Colonic mucosa (tissue), 4 donors: Measurements from ENCODE around the gene TUBA8. TPM values are rescaled to one million over a fixed set of nuclear protein-coding genes. Genes with fewer than 3 reads are reported as not detected.
"Not testable (repeated sequence)": the region's sequence is repeated elsewhere in the genome, so short reads cannot be mapped to it uniquely, and the experiment has no call there.

Source experiments
- DNase-seq: peaks from one replicate; pipeline ENCODE4 v3.0.0-alpha.2; 2020
- H3K27ac ChIP-seq: fragments of 200-600 bp; one replicate; pipeline ENCODE4 v1.8.0; 2021
- H3K27me3 ChIP-seq: fragments of 200-600 bp; one replicate; pipeline ENCODE4 v1.8.0; 2021
- H3K36me3 ChIP-seq: fragments of 200-600 bp; one replicate; pipeline ENCODE4 v1.8.0; 2021
- H3K4me1 ChIP-seq: fragments of 200-600 bp; one replicate; pipeline ENCODE4 v1.8.0; 2021; ENCODE audit warnings: mild to moderate bottlenecking
- H3K4me3 ChIP-seq: fragments of 200-600 bp; one replicate; pipeline ENCODE4 v1.8.0; 2021
- H3K9ac ChIP-seq, 2 donors: one replicate each; pipeline ENCODE4 v1.7.0; 2013; ENCODE audit warnings: control low read depth in 2 of 2, low read depth in 2 of 2, low read length in 2 of 2
- H3K9me3 ChIP-seq: fragments of 200-600 bp; one replicate; pipeline ENCODE4 v1.8.0; 2021
- intact Hi-C: fragments of 100-400 bp; cut with DNase I; formaldehyde crosslinking; loops from one replicate; pipeline ENCODE4 v1.14.1; 2022
- total RNA-seq, 2 donors: library from RNA; stranded (reverse); fragmentation: NEBNext Ultra II Directional in 1 of 2; extraction: Animal tissue kit (Norgen Biotek cat#: 25700) in 1 of 2; gene quantifications; one replicate each; pipeline ENCODE4 v1.2.1, GENCODE V29; 2021
- TF ChIP-seq, protein P1 (sequence below): fragments of 200-600 bp; IDR thresholded peaks from one replicate; pipeline ENCODE4 v1.8.0; 2022; ENCODE audit warnings: antibody characterized with exemption, mild to moderate bottlenecking
- donor health status: healthy.
- donor health status: DM: no; HTN: no; CAD: no.
- donor health status: DM: no; HTN: no; CAD: no.

The TUBA8 gene
- total RNA-seq, 2 donors from 2014 or later = 1.6 TPM

DNA sequence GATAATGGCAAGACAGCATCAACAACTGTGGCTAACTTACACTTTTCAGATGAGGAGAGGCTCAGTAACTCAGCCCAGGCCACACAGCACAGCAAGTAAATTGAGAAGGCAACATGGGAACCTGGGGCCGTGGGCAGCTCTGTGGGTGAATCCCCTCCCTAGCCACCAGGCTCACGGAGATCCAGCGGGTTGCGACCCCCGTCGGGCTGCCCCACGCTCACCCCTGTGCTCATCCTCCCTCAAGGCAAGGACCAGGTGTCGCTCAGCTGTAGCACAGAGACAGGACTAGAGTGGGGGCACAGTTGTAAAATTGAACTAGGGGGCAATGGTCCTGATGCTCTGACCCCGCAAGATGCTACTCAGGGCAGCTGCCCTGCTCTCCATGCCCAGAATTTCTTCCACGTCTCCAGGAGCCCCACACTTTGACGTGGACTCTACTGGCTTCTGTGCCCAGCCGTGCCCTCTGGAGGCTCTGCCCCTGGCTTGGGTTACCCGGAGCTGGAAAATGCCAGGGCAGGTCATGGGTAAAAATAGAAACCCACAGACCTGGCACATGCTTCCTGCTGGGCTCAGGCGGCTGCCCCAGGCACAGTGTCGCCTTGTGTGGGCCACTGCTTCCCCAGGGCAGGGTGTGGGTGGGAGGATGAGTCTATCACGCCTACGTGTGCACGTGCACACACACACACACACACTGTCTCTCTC, 9.0 kb downstream of the TUBA8 start:
- no peak overlapping the region for H3K4me3 ChIP-seq
- H3K9ac ChIP-seq = no peak overlapping the region
- no peaks in the 10 kb centered on the region for H3K4me1 ChIP-seq
- H3K36me3 ChIP-seq = no peaks in the 10 kb centered on the region
- no peak overlapping the region for H3K27ac ChIP-seq
- H3K9me3 ChIP-seq = no peaks in the 10 kb centered on the region
- no peaks in the 10 kb centered on the region for H3K27me3 ChIP-seq
- intact Hi-C loops = no loop called here
- peak; percentile 8 for DNase-seq
- TF ChIP-seq, protein P1, sequence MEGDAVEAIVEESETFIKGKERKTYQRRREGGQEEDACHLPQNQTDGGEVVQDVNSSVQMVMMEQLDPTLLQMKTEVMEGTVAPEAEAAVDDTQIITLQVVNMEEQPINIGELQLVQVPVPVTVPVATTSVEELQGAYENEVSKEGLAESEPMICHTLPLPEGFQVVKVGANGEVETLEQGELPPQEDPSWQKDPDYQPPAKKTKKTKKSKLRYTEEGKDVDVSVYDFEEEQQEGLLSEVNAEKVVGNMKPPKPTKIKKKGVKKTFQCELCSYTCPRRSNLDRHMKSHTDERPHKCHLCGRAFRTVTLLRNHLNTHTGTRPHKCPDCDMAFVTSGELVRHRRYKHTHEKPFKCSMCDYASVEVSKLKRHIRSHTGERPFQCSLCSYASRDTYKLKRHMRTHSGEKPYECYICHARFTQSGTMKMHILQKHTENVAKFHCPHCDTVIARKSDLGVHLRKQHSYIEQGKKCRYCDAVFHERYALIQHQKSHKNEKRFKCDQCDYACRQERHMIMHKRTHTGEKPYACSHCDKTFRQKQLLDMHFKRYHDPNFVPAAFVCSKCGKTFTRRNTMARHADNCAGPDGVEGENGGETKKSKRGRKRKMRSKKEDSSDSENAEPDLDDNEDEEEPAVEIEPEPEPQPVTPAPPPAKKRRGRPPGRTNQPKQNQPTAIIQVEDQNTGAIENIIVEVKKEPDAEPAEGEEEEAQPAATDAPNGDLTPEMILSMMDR = no peak

DNA sequence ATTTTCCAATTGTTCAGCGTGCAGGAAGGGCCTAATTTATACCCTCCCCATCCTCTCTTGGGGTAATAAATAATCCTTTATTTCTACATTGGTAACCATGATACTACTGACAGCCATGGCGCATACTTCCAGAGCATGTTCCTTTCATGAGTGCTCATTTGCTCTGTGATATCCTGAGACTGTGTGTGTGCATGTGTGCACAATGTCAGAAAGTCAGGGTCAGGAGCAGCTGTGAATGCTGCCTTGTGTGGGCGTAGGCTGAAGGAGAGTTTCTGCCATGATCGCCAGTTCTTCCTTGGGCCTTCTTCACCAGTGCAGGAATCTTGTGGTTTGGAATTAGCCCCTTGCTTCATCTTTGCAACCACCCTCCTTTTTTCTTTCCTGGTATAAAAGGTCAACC, 10.2 kb downstream of the TUBA8 start:
- DNase-seq = no peak
- TF ChIP-seq, protein P1 = no peak
- no peak overlapping the region for H3K4me3 ChIP-seq
- no peaks in the 10 kb centered on the region for H3K9me3 ChIP-seq
- no peak overlapping the region for H3K9ac ChIP-seq
- H3K27me3 ChIP-seq = no peaks in the 10 kb centered on the region
- H3K4me1 ChIP-seq = no peaks in the 10 kb centered on the region
- H3K27ac ChIP-seq = no peak overlapping the region
- intact Hi-C loops = no loop called here
- no peaks in the 10 kb centered on the region for H3K36me3 ChIP-seq

DNA sequence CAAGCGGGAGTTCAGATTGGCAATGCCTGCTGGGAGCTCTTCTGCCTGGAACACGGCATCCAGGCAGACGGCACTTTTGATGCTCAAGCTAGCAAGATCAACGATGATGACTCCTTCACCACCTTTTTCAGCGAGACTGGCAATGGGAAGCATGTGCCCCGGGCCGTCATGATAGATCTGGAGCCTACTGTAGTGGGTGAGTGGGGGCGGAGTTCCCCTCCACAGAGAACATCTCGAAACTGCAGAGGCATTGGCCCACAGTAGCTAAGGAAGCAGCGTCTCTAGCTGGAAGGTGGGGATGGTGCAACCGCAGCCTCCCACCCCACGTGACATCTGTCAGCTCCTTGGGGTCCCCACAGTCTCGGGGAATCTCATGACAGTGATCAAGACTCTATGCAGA, 10.9 kb downstream of the TUBA8 start:
- Histone ChIP-seq H3K27me3 (no peaks in the 10 kb centered on the region), H3K4me1 (no peaks in the 10 kb centered on the region), H3K4me3 (no peak overlapping the region), H3K27ac (no peak overlapping the region), H3K36me3 (no peaks in the 10 kb centered on the region), H3K9me3 (no peaks in the 10 kb centered on the region), H3K9ac (no peak overlapping the region)
- TF ChIP-seq, protein P1 = no peak
- intact Hi-C loops = no loop called here
- DNase-seq = no peak

DNA sequence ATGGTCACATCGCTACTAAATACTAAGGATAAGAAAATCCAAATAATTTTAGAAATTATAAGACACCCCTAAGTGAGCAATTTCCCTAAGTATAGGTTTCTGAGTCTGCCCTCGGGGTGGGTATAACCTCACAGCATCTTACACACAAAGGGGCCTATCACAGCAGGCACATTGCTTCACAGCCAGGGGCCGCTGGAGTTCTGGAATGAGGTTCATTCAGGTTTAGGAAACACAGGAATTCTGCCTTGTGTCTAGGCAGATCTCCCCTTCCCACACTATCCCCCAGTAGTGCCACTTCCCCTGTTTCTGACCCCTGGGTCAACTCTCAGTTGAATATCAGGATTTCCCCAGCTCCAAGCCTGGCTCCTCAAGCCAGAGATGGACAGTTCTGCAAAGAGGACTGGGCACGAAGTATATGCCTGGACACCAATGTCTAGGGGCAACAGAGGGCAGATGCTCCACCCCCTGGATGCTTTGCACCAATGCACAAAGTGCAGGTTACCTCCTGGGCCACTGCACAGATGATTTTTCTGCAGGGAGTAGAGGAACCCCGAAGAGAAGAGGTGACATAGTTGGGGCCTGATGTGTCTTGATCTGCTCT, 11.4 kb downstream of the TUBA8 start:
- no peaks in the 10 kb centered on the region for H3K27me3 ChIP-seq
- H3K27ac ChIP-seq = no peak overlapping the region
- no peak overlapping the region for H3K4me3 ChIP-seq
- TF ChIP-seq, protein P1 = no peak
- H3K9me3 ChIP-seq = no peaks in the 10 kb centered on the region
- no peaks in the 10 kb centered on the region for H3K4me1 ChIP-seq
- no peak for DNase-seq
- intact Hi-C loops = no loop called here
- H3K9ac ChIP-seq = no peak overlapping the region
- H3K36me3 ChIP-seq = no peaks in the 10 kb centered on the region

DNA sequence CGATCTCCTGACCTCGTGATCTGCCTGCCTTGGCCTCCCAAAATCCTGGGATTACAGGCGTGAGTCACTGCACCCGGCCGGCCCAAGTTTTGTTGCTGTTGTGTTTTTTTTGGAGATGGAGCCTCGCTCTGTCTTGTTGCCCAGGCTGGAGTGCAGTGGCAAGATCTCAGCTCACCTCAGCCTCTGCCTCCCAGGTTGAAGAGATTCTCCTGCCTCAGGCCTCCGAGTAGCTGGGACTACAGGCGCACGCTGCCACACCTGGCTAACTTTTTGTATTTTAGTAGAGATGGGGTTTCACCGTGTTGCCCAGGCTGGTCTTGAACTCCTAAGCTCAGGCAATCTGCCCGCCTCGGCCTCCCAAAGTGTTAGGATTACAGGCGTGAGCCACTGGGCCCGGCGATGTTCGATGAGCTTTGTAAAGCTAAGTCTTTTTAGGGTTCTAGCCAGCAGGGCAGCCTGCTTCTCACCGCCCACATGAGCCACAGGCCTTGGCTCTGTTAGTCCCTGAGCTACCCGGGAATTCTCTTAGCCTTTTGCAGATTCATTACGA, 12.9 kb downstream of the TUBA8 start:
- H3K27ac ChIP-seq, H3K4me3 ChIP-seq, DNase-seq, H3K27me3 ChIP-seq, intact Hi-C loops, H3K9me3 ChIP-seq, H3K9ac ChIP-seq, H3K4me1 ChIP-seq, H3K36me3 ChIP-seq: not testable (repeated sequence)

DNA sequence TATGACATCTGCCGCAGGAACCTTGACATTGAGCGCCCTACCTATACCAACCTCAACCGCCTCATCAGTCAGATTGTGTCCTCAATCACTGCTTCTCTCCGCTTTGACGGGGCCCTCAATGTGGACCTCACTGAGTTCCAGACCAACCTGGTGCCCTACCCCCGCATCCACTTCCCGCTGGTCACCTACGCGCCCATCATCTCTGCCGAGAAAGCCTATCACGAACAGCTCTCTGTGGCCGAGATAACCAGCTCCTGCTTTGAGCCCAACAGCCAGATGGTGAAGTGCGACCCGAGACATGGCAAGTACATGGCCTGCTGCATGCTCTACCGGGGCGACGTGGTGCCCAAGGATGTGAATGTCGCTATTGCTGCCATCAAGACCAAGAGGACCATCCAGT, 16.0 kb downstream of the TUBA8 start:
- Histone ChIP-seq H3K9me3 (no peaks in the 10 kb centered on the region), H3K9ac (no peak overlapping the region), H3K36me3 (no peaks in the 10 kb centered on the region), H3K27me3 (no peaks in the 10 kb centered on the region), H3K27ac (no peak overlapping the region), H3K4me1 (no peaks in the 10 kb centered on the region), H3K4me3 (no peak overlapping the region)
- intact Hi-C loops = no loop called here
- DNase-seq = no peak
- TF ChIP-seq, protein P1 = no peak
